Heart right ventricle (tissue), 16 donors: Measurements from ENCODE around the gene PDE1C. TPM values are rescaled to one million over a fixed set of nuclear protein-coding genes. Genes with fewer than 3 reads are reported as not detected.
A peak's percentile ranks its signal among the peaks of the same experiment; 100 is the strongest.

Source experiments
- ATAC-seq, 8 donors: fragments of 200-7000 bp; cut with Tn5 transposase; one replicate each; pipeline ENCODE4 v1.9.1; 2020; ENCODE audit warnings: mild to moderate bottlenecking in 8 of 8, moderate library complexity in 8 of 8, moderate number of reproducible peaks in 1 of 8
- DNase-seq, 2 donors: peaks; one replicate each; pipeline ENCODE4 v3.0.0-alpha.2; 2020
- H3K27ac ChIP-seq, 10 donors: fragments of 200-600 bp; sonication (generic) in 2 of 10; one replicate each; pipeline versions ENCODE4 v1.5.0 to v1.8.0; 2020 to 2022; ENCODE audit warnings: mild to moderate bottlenecking in 3 of 10
- H3K27me3 ChIP-seq, 7 donors: fragments of 200-600 bp; one replicate each; pipeline ENCODE4 v1.8.0; 2021 to 2022; ENCODE audit warnings: mild to moderate bottlenecking in 2 of 7
- H3K36me3 ChIP-seq, 9 donors: fragments of 200-600 bp; sonication (generic) in 1 of 9; one replicate each; pipeline versions ENCODE4 v1.5.0 to v1.8.0; 2020 to 2022; ENCODE audit warnings: mild to moderate bottlenecking in 2 of 9
- H3K4me1 ChIP-seq, 9 donors: fragments of 200-600 bp; sonication (generic) in 1 of 9; one replicate each; pipeline versions ENCODE4 v1.5.0 to v1.8.0; 2020 to 2022; ENCODE audit warnings: mild to moderate bottlenecking in 4 of 9
- H3K4me3 ChIP-seq, 10 donors: fragments of 200-600 bp; sonication (generic) in 2 of 10; one replicate each; pipeline versions ENCODE4 v1.5.0 to v1.8.0; 2020 to 2022; ENCODE audit warnings: mild to moderate bottlenecking in 7 of 10, moderate library complexity in 2 of 10
- H3K9me3 ChIP-seq, 11 donors: fragments of 200-600 bp in 10 of 11; sonication (generic) in 2 of 11; one replicate each; pipeline versions ENCODE4 v1.5.0 to v1.8.0; 2013 to 2022; ENCODE audit warnings: mild to moderate bottlenecking in 2 of 11, control low read depth in 1 of 11, moderate library complexity in 1 of 11
- CTCF ChIP-seq, 9 donors: fragments of 200-600 bp; sonication (generic) in 2 of 9; IDR thresholded peaks; one replicate each; pipeline versions ENCODE4 v1.5.0 to v1.8.0; 2021 to 2022; ENCODE audit warnings: antibody characterized with exemption in 9 of 9, mild to moderate bottlenecking in 5 of 9, moderate library complexity in 1 of 9
- WGBS, 2 donors: extraction: QIAGEN DNeasy Blood & Tissue Kit; methylation state at CpG; one replicate each; pipeline ENCODE4 v1.1.7; 2013; ENCODE audit warnings: inconsistent platforms in 1 of 2; 5-methylcytosine and 5-hydroxymethylcytosine counted together
- intact Hi-C, 10 donors: fragments of 100-400 bp; cut with DNase I; formaldehyde crosslinking; loops; one replicate each; pipeline versions ENCODE4 v1.11.1 to v1.14.2; 2022
- polyA plus RNA-seq, 2 donors: library from polyadenylated mRNA; stranded (reverse); fragments of 200-250 nt; gene quantifications; one replicate each; pipeline ENCODE4 v1.2.3, GENCODE V29; 2013
- total RNA-seq, 10 donors: library from RNA; stranded (reverse); fragmentation: NEBNext Ultra II Directional in 3 of 10; extraction: Animal tissue kit (Norgen Biotek cat#: 25700) in 3 of 10; gene quantifications; one replicate each; pipeline versions ENCODE4 v1.2.1 to v1.2.4, GENCODE V29; 2021 to 2023
- donor health status: Arrhythmogenic right ventricular cardiomyopathy.
- donor health status: ischemic (EF 13 %, LVEDD 7.1; RV severe dilation, severe dysfunction).
- donor health status: healthy with polysubstance abuse.
- donor health status: DM: no; HTN: yes; CAD: no.
- donor health status: DM: no; HTN: no; CAD: no.
- donor health status: ischemic (EF 25% LVEDD 6.9; RV normal size, moderate dysfunction).
- donor health status: ischemic (EF 25% LVEDD 5.7; RV mildly dilated, moderate dysfunction).
- donor health status: healthy.
- donor health status: DM: yes; HTN: yes; CAD: no.
- donor health status: Ischemic cardiomyopathy.
- donor health status: ischemic (EF 35%, LVEDD 5.7; RV mildly dilated, moderate dysfunction).
- donor health status: nonischemic (EF 11% LVEDD 7.7; RV severe dilation, severe dysfunction).
- donor health status: DM: yes; HTN: yes; CAD: no.
- donor health status: PGD.
- donor health status: ischemic (EF 29% LVEDD 5.4; RV normal size, mild dysfunction).
- donor health status: nonischemic (EF 23%, LVEDD 6.1; RV moderate dilation, normal function).

PDE1C gene
- total and polyA plus RNA-seq, 12 donors, result 11.7 to 315 (median 175) TPM

GRCh38 chr7:31890766-31891165 lies 179.4 kb downstream of the PDE1C start:
- no peaks in the 10 kb centered on the region for H3K9me3 ChIP-seq
- TF ChIP-seq CTCF (IDR thresholded peaks at IDR 0.05), result no peak
- intact Hi-C loops, result no loop called here
- no peak overlapping the region for H3K4me3 ChIP-seq
- no peaks in the 10 kb centered on the region for H3K27me3 ChIP-seq
- peaks cover 10 to 84% (median 38%) of the 10 kb centered on the region in 9 donors for H3K4me1 ChIP-seq
- H3K27ac ChIP-seq, result peak overlapping the region in 8 of 10 donors; percentile 36 to 69 (median 53)
- WGBS, 2 donors, result 62 to 74% methylated on average over 3 of the region's 3 CpGs
- H3K36me3 ChIP-seq, result no peaks in the 10 kb centered on the region
- ATAC-seq, result peak in 6 of 8 donors; percentile 29 to 87 (median 60)
- DNase-seq, result no peak

GRCh38 chr7:31890198-31890597 lies 180.0 kb downstream of the PDE1C start:
- WGBS, 2 donors, result 46 to 52% methylated on average over 3 of the region's 3 CpGs
- no peak overlapping the region for H3K4me3 ChIP-seq
- H3K27ac ChIP-seq, result peak overlapping the region in 7 of 10 donors; percentile 36 to 69 (median 51)
- ATAC-seq, result peak in 7 of 8 donors; percentile 30 to 63 (median 44)
- H3K9me3 ChIP-seq, result no peaks in the 10 kb centered on the region
- H3K27me3 ChIP-seq, result no peaks in the 10 kb centered on the region
- H3K36me3 ChIP-seq, result no peaks in the 10 kb centered on the region
- TF ChIP-seq CTCF (IDR thresholded peaks at IDR 0.05), result no peak
- DNase-seq, result no peak
- intact Hi-C loops, result no loop called here
- peaks cover 10 to 88% (median 43%) of the 10 kb centered on the region in 9 donors for H3K4me1 ChIP-seq

GRCh38 chr7:31887006-31887405 lies 183.2 kb downstream of the PDE1C start:
- DNase-seq (no peak), ATAC-seq (no peak)
- Histone ChIP-seq H3K9me3 (no peaks in the 10 kb centered on the region), H3K4me3 (no peak overlapping the region), H3K36me3 (no peaks in the 10 kb centered on the region), H3K4me1 (peaks cover 10 to 92% (median 61%) of the 10 kb centered on the region in 9 donors), H3K27ac (peak overlapping the region in 3 of 10 donors; percentile 84 to 88 (median 85)), H3K27me3 (no peaks in the 10 kb centered on the region)
- 98 to 100% methylated on average over 2 of the region's 2 CpGs for WGBS, 2 donors
- intact Hi-C loops, result loop anchor here in 3 of 10 donors (10.0 kb wide), 3 partner anchors 188 to 278 kb away; partner anchors contain the start of gene PDE1C (in 1 of the 3)
- no peak for TF ChIP-seq CTCF (IDR thresholded peaks at IDR 0.05)

GRCh38 chr7:31885171-31885570 lies 185.0 kb downstream of the PDE1C start:
- Histone ChIP-seq H3K27ac (peak overlapping the region in 8 of 10 donors; percentile 69 to 88 (median 84)), H3K4me1 (peaks cover 7 to 92% (median 52%) of the 10 kb centered on the region in 9 donors), H3K9me3 (no peaks in the 10 kb centered on the region), H3K27me3 (no peaks in the 10 kb centered on the region), H3K36me3 (peaks cover 0 to 4% (median 0%) of the 10 kb centered on the region in 9 donors), H3K4me3 (no peak overlapping the region)
- intact Hi-C loops, result loop anchor here in 3 of 10 donors (10.0 kb wide), 3 partner anchors 190 to 280 kb away; partner anchors contain the start of gene PDE1C (in 1 of the 3)
- DNase-seq, result no peak
- no peak for TF ChIP-seq CTCF (IDR thresholded peaks at IDR 0.05)
- ATAC-seq, result peak in 4 of 8 donors; percentile 20 to 46 (median 42)
- 87 to 89% methylated on average over 2 of the region's 2 CpGs for WGBS, 2 donors
